Heart right ventricle (tissue), 16 donors: ENCODE measurements around the gene CST8. TPM values are rescaled to one million over a fixed set of nuclear protein-coding genes. Genes with fewer than 3 reads are reported as not detected.

Experiments
- ATAC-seq, 8 donors: fragments of 200-7000 bp; cut with Tn5 transposase; one replicate each; pipeline ENCODE4 v1.9.1; 2020; ENCODE audit warnings: mild to moderate bottlenecking in 8 of 8, moderate library complexity in 8 of 8, moderate number of reproducible peaks in 1 of 8
- DNase-seq, 2 donors: peaks; one replicate each; pipeline ENCODE4 v3.0.0-alpha.2; 2020
- H3K27ac ChIP-seq, 10 donors: fragments of 200-600 bp; sonication (generic) in 2 of 10; one replicate each; pipeline versions ENCODE4 v1.5.0 to v1.8.0; 2020 to 2022; ENCODE audit warnings: mild to moderate bottlenecking in 3 of 10
- H3K27me3 ChIP-seq, 7 donors: fragments of 200-600 bp; one replicate each; pipeline ENCODE4 v1.8.0; 2021 to 2022; ENCODE audit warnings: mild to moderate bottlenecking in 2 of 7
- H3K36me3 ChIP-seq, 9 donors: fragments of 200-600 bp; sonication (generic) in 1 of 9; one replicate each; pipeline versions ENCODE4 v1.5.0 to v1.8.0; 2020 to 2022; ENCODE audit warnings: mild to moderate bottlenecking in 2 of 9
- H3K4me1 ChIP-seq, 9 donors: fragments of 200-600 bp; sonication (generic) in 1 of 9; one replicate each; pipeline versions ENCODE4 v1.5.0 to v1.8.0; 2020 to 2022; ENCODE audit warnings: mild to moderate bottlenecking in 4 of 9
- H3K4me3 ChIP-seq, 10 donors: fragments of 200-600 bp; sonication (generic) in 2 of 10; one replicate each; pipeline versions ENCODE4 v1.5.0 to v1.8.0; 2020 to 2022; ENCODE audit warnings: mild to moderate bottlenecking in 7 of 10, moderate library complexity in 2 of 10
- H3K9me3 ChIP-seq, 11 donors: fragments of 200-600 bp in 10 of 11; sonication (generic) in 2 of 11; one replicate each; pipeline versions ENCODE4 v1.5.0 to v1.8.0; 2013 to 2022; ENCODE audit warnings: mild to moderate bottlenecking in 2 of 11, control low read depth in 1 of 11, moderate library complexity in 1 of 11
- CTCF ChIP-seq, 9 donors: fragments of 200-600 bp; sonication (generic) in 2 of 9; IDR thresholded peaks; one replicate each; pipeline versions ENCODE4 v1.5.0 to v1.8.0; 2021 to 2022; ENCODE audit warnings: antibody characterized with exemption in 9 of 9, mild to moderate bottlenecking in 5 of 9, moderate library complexity in 1 of 9
- WGBS, 2 donors: extraction: QIAGEN DNeasy Blood & Tissue Kit; methylation state at CpG; one replicate each; pipeline ENCODE4 v1.1.7; 2013; ENCODE audit warnings: inconsistent platforms in 1 of 2; 5-methylcytosine and 5-hydroxymethylcytosine counted together
- intact Hi-C, 10 donors: fragments of 100-400 bp; cut with DNase I; formaldehyde crosslinking; loops; one replicate each; pipeline versions ENCODE4 v1.11.1 to v1.14.2; 2022
- polyA plus RNA-seq, 2 donors: library from polyadenylated mRNA; stranded (reverse); fragments of 200-250 nt; gene quantifications; one replicate each; pipeline ENCODE4 v1.2.3, GENCODE V29; 2013
- total RNA-seq, 10 donors: library from RNA; stranded (reverse); fragmentation: NEBNext Ultra II Directional in 3 of 10; extraction: Animal tissue kit (Norgen Biotek cat#: 25700) in 3 of 10; gene quantifications; one replicate each; pipeline versions ENCODE4 v1.2.1 to v1.2.4, GENCODE V29; 2021 to 2023
- donor health status: Arrhythmogenic right ventricular cardiomyopathy.
- donor health status: ischemic (EF 13 %, LVEDD 7.1; RV severe dilation, severe dysfunction).
- donor health status: healthy with polysubstance abuse.
- donor health status: DM: no; HTN: yes; CAD: no.
- donor health status: DM: no; HTN: no; CAD: no.
- donor health status: ischemic (EF 25% LVEDD 6.9; RV normal size, moderate dysfunction).
- donor health status: ischemic (EF 25% LVEDD 5.7; RV mildly dilated, moderate dysfunction).
- donor health status: healthy.
- donor health status: DM: yes; HTN: yes; CAD: no.
- donor health status: Ischemic cardiomyopathy.
- donor health status: ischemic (EF 35%, LVEDD 5.7; RV mildly dilated, moderate dysfunction).
- donor health status: nonischemic (EF 11% LVEDD 7.7; RV severe dilation, severe dysfunction).
- donor health status: DM: yes; HTN: yes; CAD: no.
- donor health status: PGD.
- donor health status: ischemic (EF 29% LVEDD 5.4; RV normal size, mild dysfunction).
- donor health status: nonischemic (EF 23%, LVEDD 6.1; RV moderate dilation, normal function).

Gene CST8
- total and polyA plus RNA-seq, 12 donors = not detected

- no peak for TF ChIP-seq CTCF (IDR thresholded peaks at IDR 0.05)
- DNase-seq = no peak
- Histone ChIP-seq H3K4me1 (peaks cover 0 to 5% (median 0%) of the 10 kb centered on the region in 9 donors), H3K4me3 (no peak overlapping the region), H3K27me3 (peaks cover 0 to 39% (median 16%) of the 10 kb centered on the region in 7 donors), H3K27ac (no peak overlapping the region), H3K9me3 (peaks cover 0 to 3% (median 0%) of the 10 kb centered on the region in 11 donors), H3K36me3 (no peaks in the 10 kb centered on the region)
- 88 to 93% methylated on average over 1 of the region's 1 CpG for WGBS, 2 donors
- intact Hi-C loops = no loop called here
- ATAC-seq = no peak
Measured at GRCh38 chr20:23450877-23451276, 40.0 kb upstream of the CST8 start.

- peaks cover 0 to 3% (median 0%) of the 10 kb centered on the region in 11 donors for H3K9me3 ChIP-seq
- WGBS, 2 donors = 72% methylated on average over 11 of the region's 11 CpGs
- intact Hi-C loops = no loop called here
- H3K27me3 ChIP-seq = peaks cover 0 to 39% (median 16%) of the 10 kb centered on the region in 7 donors
- DNase-seq (no peak), ATAC-seq (no peak)
- no peaks in the 10 kb centered on the region for H3K36me3 ChIP-seq
- peaks cover 0 to 5% (median 0%) of the 10 kb centered on the region in 9 donors for H3K4me1 ChIP-seq
- no peak overlapping the region for H3K27ac ChIP-seq
- H3K4me3 ChIP-seq = no peak overlapping the region
- TF ChIP-seq CTCF (IDR thresholded peaks at IDR 0.05) = no peak
Measured at GRCh38 chr20:23451956-23452487, 38.9 kb upstream of the CST8 start.

GRCh38 chr20:23452776-23453175 is 38.1 kb upstream of the CST8 start, which contains the start of gene CST11:
Gene CST11, minus strand, starts transcription at chr20:23452876. Its CDS starts 65 bp downstream, at chr20:23452811.
- peaks cover 0 to 5% (median 0%) of the 10 kb centered on the region in 9 donors for H3K4me1 ChIP-seq
- intact Hi-C loops = no loop called here
- no peak within 1 kb of the TSS for H3K27ac ChIP-seq
- H3K36me3 ChIP-seq = no peaks in the 10 kb centered on the region
- no peak for TF ChIP-seq CTCF (IDR thresholded peaks at IDR 0.05)
- H3K9me3 ChIP-seq = peaks cover 0 to 3% (median 0%) of the 10 kb centered on the region in 11 donors
- no peak for ATAC-seq
- H3K4me3 ChIP-seq = no peak within 1 kb of the TSS
- WGBS, 2 donors = 48 to 60% methylated on average over 4 of the region's 4 CpGs
- no peak for DNase-seq
- H3K27me3 ChIP-seq = peaks cover 0 to 40% (median 16%) of the 10 kb centered on the region in 7 donors

GRCh38 chr20:23453549-23454543 is 37.1 kb upstream of the CST8 start:
- intact Hi-C loops = no loop called here
- ATAC-seq (no peak), DNase-seq (no peak)

More at GRCh38 chr20:23453549-23454543, 37.1 kb upstream of the CST8 start:
- no peak overlapping the region for H3K4me3 ChIP-seq
- peaks cover 0 to 5% (median 0%) of the 10 kb centered on the region in 9 donors for H3K4me1 ChIP-seq
- peaks cover 0 to 40% (median 16%) of the 10 kb centered on the region in 7 donors for H3K27me3 ChIP-seq
- H3K9me3 ChIP-seq = peaks cover 0 to 3% (median 0%) of the 10 kb centered on the region in 11 donors
- WGBS, 2 donors = 86 to 88% methylated on average over 15 of the region's 15 CpGs
- H3K36me3 ChIP-seq = no peaks in the 10 kb centered on the region
- TF ChIP-seq CTCF (IDR thresholded peaks at IDR 0.05) = no peak
- no peak overlapping the region for H3K27ac ChIP-seq
